GF-D8 (cell line): ENCODE results near the gene ISL1.

Source experiments
- DNase-seq: peaks from one replicate; lab custom pipeline; 2025; lab: John Stamatoyannopoulos, UW

ISL1 gene

DNA sequence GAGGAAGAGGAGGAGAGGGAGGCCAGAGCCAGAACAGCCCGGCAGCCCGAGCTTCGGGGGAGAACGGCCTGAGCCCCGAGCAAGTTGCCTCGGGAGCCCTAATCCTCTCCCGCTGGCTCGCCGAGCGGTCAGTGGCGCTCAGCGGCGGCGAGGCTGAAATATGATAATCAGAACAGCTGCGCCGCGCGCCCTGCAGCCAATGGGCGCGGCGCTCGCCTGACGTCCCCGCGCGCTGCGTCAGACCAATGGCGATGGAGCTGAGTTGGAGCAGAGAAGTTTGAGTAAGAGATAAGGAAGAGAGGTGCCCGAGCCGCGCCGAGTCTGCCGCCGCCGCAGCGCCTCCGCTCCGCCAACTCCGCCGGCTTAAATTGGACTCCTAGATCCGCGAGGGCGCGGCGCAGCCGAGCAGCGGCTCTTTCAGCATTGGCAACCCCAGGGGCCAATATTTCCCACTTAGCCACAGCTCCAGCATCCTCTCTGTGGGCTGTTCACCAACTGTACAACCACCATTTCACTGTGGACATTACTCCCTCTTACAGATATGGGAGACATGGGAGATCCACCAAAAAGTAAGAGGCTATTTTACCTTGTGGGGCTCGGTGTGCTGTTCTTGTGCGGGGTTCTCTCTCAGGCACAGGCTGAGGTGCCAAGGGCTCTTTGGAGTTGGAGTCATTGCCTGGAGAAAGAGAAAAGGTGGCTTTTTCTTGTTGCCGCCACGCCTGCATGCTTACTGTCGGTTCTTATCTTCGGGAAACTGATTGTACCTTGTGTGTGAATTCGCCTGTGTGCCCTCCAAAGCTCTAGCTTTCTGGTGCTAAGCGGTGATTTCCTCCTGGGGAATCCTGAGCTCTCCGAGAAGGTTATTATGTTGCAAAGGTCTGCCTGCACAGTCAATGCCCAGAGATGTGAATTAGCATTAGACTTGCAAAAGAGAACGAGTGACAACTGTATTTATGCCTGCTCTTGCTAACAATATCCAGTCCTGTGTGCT lies at the start of gene ISL1:
Gene ISL1, plus strand, starts transcription at position 318 of the 991 bp plus-strand sequence. Its CDS starts 224 bp downstream, at position 542.
- no peak for DNase-seq

- DNase-seq: no peak
Observed at GRCh38 chr5:51336878-51337277, 46.4 kb upstream of the ISL1 start.

GRCh38 chr5:51345106-51345505 lies 38.1 kb upstream of the ISL1 start:
- no peak for DNase-seq

DNA sequence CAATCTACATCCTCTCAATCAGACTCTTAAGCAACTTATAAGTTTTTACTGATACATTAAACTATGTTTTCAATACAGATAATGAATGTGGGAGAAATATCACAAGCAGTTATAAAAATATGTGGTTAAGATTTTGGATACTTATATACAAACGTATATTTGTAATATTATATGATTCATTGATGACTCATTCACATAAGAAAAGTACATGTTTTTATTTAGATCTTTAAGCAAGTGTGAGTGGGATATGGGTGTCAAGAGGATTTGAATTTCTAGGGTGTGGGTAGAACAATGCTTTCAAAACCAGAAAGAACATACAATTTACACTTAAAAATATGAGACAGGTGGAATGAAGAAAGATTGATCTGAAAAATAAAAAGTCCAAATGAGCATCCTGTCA lies 36.1 kb upstream of the ISL1 start:
- DNase-seq: no peak

DNA sequence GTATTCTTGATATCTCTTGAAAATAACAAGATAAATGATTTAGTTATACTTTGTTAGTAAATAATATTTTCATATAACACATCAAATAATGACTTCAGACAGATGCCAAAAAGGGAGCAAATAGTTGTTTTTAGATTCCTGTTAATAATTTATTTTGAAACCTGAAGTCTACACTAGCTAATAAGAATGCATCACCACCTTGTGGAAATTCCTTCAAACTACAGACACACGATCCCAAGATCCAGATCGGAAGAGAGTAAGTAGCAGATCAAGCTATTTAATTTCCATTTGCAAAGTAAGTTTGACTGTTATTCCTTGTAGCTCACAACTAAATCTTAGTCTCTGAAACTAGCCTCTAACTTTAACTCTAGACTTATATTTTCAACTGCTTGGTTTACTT lies 35.5 kb upstream of the ISL1 start:
- DNase-seq: no peak

GRCh38 chr5:51371052-51371451 lies 12.2 kb upstream of the ISL1 start:
- no peak for DNase-seq

DNA sequence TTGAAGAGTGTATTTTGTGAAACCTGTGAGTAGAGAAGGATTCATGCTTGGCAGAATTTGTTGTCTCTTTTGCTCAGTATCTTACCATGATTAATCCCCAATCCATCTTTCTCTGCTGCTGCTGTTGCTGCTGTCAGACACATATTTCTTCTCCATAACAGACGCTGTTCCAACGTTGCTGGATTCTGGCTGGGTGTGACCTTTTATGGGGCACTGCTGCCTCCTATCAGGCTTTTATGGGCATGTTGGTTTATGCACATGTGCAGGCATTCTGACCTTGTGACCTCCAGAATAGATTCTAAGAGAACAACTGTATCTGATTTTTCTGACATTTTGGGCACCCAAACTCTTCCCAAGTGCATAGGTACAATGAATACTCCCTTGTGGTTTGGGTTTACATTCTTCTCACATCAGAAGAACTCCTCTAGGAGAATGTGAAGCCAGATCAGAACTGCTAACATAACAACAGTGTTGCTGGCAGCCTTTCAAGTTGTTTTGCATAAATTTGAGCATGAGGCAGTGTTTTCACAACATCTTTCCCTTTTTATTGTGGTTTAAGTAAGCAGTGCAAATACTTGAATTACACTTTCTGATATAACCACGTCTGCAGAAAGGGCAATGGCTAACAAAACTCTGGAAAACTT lies 9.2 kb upstream of the ISL1 start:
- no peak for DNase-seq

GRCh38 chr5:51375084-51375483 lies 8.2 kb upstream of the ISL1 start:
- no peak for DNase-seq

DNA sequence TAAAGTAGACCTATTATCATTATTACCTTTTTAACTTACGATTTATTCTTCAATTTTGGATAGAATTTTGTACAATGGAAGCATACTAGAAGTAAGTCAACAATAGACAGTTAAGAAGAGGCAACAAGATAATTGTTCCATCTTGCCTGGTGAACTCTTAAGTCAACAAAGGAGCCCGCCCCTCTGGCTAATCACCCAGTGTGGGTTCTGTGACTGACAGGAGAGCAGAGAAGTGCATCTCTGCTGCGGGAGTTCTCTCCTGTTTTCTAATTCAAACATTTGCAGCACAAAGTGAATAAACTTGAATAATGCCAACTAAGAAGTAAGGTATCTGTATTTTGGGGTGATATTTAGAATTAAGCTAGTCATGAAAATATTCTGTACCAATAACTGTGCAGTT lies 6.7 kb upstream of the ISL1 start:
- DNase-seq: no peak

- DNase-seq: no peak
Observed at GRCh38 chr5:51377151-51378060, 5.8 kb upstream of the ISL1 start.

- DNase-seq: no peak
Observed at GRCh38 chr5:51378061-51378409, 5.2 kb upstream of the ISL1 start.

GRCh38 chr5:51378448-51379330 lies 4.6 kb upstream of the ISL1 start:
- no peak for DNase-seq

DNA sequence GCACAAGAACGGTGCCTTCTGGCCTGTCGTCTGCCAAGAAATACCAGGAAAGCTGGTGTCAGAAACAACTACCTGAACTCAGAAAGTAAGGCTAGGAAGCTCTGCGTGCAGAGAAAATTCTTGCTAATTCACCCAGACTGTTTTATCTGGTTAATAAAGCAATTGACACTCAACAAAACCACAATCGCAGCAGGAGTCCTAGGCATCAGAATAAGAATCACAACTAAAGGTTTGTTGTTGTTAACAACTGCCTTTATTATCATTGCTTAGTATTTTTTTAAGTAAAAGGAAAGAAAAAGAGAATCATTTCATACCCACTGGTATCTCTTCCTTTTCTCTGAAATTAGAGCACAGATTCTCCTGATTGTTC lies 3.9 kb upstream of the ISL1 start:
- no peak for DNase-seq

- no peak for DNase-seq
Observed at GRCh38 chr5:51380603-51381207, 2.5 kb upstream of the ISL1 start.

DNA sequence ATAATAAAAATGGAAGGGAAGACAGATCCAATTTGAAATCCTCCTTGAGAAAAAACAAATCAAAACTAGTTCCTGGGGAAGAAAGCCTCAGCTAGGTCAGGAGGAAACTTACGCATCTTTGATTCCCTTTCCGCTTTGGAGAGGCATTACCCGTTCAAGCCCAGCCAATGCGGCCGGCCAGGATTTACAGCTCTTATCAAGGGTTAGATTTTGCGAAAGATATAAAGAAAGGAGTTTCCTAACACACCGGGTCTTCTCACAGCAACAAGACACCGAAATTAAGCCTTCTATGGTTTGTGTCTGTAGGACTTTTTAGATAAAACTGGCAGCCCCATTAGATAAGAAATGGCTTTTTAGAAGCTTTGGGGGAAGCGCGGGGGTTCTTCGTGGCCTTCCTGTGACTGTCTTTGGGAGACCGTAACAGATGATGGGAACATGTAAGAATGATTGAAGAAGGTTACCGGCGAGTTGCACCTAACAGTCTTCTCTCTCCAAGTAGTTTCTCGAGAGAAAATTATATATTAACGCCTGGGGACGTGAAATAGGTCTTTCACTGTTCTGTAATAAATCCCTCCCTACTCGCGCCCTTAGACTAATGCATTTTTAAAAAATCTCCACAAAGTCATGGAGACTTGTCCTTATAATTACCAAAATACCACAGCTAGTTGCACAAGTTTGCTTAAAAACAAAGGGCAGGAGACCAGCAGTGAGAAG lies 1.3 kb upstream of the ISL1 start:
- DNase-seq: no peak

DNA sequence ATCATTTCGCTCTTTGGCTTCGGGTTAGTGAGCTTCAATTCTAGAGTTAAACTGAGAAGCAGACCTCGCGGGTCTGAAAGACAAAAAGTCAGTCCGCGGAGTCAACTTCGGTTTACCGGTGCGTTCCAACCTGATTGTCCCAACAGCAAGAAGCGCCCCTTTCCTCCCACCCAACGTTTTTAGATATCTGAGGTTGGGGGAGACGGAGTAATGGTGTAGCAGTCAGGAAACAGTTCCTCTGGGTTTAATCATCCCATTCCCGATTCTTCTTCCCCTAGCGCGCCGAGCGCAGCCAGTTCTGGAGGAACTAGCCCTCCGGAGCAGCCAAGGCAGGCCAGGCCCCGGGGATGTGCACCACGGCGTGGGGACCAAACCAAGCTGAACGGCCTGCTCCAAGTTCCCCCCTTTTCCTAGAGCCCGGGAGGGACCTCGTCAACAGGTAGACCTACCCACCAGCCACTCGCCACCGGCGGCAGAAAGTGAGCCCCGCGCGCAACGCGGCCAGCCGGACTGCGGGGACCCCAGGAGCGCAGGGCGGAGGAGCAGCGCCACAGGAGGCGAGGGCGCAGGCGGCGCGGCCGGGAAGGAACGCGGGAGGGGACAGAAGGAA lies 622 bp upstream of the ISL1 start:
- DNase-seq: no peak

DNA sequence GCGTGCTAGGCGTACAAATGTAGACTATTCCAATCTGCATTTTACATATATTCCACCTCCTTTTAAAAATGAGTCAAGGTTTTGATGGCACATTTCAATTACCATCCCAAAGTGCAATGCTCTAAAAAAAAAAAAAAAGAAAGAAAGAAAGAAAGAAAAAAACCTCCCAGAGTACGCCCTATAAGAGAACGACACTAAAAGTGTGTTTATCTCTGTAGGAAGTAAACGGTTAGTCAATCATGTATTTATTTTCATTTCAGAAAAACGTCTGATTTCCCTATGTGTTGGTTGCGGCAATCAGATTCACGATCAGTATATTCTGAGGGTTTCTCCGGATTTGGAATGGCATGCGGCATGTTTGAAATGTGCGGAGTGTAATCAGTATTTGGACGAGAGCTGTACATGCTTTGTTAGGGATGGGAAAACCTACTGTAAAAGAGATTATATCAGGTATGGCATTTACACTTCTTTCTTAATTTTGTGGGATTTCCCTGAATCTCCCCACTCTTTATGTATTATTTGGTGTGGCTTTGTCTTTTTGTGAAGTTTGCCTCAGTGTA lies 1.1 kb downstream of the ISL1 start:
- DNase-seq: no peak

- no peak for DNase-seq
Observed at GRCh38 chr5:51385216-51385615, 2.0 kb downstream of the ISL1 start.
